Activated CD4-positive, alpha-beta T cell treated with anti-CD3 and anti-CD28 coated beads for 24 hours (primary cell): ENCODE results near the gene LRRC42.
"Not testable (repeated sequence)": the region's sequence is repeated elsewhere in the genome, so short reads cannot be mapped to it uniquely, and the experiment has no call there.

ENCODE experiments used
- DNase-seq, 2 donors: peaks; one replicate each; pipeline ENCODE4 v3.0.0-alpha.2; 2020; ENCODE audit warnings: low read depth in 2 of 2

LRRC42 gene

DNA sequence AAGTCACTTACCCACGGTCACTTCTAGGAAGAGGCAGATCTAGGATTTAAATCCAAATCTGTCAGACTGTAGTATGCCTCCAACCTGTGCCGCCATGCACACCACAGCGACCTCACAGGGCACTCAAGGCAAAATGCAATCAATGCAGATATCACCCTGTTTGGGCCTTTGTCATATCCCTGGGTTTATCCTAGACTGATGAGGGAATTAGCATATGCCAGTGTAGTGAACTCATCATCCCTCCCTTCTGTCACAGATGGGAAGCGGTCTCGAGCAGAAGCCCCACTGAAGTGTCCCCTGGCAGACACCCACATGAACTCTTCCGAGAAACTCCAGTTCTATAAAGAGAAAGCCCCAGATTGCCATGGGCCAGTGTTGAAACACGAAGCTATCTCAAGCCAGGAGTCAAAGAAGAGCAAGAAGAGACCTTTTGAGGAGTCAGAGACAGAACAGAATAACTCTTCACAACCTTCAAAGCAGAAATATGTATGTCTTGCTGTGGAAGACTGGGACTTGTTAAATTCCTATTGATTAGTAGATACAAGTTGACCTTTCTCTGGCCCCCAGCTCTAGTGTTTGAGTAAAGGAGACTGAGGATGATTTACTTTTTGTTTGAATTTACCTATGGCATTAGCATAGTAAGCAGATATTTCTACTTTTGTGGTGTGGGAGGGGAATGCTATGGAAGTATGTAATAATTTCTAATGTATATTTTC lies 21.4 kb downstream of the LRRC42 start:
- DNase-seq: no peak

DNA sequence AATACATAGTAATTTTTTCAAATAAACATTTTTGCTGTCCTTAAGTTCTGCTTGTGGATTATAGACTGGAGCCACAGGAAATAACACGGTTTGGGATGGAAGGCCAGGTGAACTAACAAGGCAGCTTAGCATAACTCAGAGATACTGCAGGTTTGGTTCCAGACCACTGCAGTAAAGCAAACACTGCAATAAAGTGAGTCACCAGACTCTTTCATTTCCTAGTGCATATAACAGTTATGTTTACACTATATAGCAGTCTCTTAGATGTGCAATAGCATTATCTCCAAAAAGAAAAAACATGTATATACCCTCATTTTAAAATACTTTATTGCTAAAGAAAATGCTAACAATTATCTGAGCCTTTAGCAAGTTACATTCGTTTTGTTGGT lies 22.0 kb downstream of the LRRC42 start:
- no peak for DNase-seq

DNA sequence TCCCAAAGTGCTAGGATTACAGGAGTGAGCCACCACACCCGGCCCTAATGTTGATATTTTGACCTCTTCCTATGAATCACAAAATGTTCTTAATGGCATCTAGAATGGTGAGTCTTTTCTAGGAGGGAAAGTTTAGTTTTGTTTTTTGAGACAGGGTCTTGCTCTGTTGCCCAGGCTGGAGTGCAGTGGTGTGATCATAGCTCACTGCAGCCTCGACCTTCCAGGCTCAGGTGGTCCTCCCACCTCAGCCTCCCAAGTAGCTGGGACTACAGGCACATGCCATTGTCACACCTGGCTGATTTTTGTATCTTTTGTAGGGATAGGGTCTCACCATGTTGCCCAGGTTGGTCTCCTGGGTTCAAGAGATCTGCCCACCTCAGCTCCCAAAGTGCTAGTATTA lies 23.2 kb downstream of the LRRC42 start:
- not testable (repeated sequence) for DNase-seq

DNA sequence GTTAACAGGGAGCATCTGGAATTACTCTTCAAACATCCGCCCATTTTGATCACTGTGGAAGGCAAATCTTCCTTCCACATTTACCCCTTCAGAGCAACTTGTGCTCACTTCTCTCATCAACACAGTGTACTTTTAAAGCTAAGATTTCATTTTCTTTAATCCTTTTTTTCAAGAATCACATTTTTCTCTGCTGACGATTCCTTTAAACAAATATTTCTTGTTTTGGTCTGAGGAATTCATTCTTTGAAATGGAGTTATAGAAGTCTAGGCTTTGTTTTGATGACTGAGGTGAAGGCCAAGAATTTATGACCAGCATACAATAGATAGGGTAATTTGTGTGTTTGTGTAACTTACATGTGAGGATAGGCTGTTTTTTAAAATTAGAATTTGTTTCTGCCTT lies 25.6 kb downstream of the LRRC42 start:
- DNase-seq: no peak

DNA sequence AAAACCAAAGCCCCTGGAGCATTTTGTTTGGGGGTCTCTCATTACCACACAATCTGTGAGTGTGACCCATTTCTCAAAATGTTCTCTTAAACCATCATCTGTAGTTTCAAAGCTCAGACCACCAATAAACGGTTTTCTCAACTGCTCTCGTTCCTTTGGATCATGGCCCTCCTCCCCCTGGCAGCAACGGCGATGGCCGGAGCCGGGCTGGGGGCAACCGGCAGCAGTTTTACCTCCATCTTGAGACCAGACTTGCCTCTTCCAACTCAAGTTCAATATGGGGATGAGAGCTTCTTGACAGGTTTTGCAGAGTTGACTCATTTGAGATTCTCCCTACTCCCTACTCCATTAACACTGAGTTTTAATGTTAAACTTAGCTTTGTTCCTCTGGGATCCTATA lies 29.7 kb downstream of the LRRC42 start:
- no peak for DNase-seq

DNA sequence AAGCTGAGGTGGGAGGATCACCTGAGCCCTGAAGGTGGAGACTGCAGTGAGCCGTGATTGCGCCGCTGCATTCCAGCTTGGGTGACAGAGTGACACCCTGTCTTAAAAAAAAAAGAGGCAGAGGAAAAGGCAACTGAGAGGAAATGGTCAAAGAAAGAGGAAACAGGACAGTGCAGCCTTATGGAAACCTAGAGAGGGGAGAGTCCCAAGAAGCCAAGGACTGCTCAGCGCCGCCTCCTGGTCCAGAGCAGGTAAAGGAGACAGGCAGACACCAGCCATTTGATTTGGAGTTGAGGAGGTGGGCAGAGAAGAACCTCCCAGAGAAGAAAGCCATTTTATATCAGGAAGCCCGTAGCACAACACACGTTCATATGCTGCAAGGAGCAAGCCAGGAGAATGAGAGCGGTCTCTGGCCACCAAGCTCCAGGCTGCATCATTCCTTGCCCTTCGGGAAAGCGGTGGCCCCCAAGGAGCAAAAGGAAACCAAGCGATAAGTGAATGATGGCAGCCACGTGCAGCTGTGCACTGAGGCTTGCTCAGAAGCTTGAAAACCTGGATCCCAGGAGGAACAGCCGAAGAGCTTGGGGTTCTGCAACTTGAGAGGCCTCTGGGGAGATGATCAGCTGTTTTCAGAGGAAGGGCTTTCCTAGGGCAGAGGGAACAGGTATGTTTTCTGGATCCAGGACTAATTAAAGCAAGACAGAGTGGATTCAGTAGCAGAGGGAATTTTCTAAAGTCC lies 33.7 kb downstream of the LRRC42 start:
- no peak for DNase-seq

DNA sequence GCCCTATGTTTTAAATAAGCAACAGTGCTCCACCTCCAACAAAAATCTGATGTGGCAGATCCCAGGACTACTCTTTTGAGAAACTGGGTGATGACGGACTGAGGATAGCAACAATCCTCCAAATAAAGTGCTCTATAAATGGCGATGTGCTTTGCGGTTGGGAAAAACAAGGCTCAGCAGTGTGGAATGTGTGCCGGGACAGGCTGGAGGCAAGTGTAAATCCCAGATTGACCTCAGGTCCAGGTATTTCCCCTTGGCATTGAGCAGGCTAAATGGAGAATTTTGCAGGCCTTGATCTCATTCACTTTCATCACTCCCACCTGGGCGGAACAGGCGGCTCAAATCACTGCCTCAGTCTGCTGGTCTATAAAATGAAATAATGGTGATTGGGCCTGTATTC lies 35.1 kb downstream of the LRRC42 start:
- DNase-seq: no peak

DNA sequence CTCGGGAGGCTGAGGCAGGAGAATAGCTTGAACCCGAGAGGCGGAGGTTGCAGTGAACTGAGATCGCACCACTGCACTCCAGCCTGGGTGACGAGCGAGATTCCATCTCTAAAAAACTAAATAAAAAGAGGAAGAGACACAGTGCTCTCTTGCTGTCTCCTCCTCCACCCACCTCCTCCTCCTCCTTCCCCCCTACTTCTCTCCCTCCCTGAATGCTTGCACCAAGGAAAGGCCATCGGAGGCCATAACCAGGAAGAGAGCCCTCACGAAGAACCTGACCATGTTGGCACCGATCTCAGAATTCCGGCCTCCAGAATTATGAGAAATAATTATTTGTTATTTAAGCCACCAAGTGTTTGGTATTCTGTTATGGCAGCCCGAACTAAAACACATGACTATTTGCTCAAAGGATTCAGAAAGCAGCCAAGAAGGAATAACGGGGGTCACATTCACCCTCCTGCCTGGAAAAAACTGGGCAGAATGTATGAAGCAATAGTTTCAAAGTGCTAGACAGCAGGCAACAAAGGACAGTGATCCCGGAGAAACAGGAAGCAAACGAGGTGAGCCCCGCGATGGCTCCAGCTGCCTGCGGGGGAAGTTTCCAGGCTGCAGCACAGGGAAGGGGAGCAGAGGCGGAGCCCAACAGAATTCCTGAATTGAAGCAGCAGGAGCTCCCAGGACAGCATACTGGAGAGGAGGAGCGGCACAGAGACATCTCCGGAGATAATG lies 36.0 kb downstream of the LRRC42 start:
- DNase-seq: no peak

DNA sequence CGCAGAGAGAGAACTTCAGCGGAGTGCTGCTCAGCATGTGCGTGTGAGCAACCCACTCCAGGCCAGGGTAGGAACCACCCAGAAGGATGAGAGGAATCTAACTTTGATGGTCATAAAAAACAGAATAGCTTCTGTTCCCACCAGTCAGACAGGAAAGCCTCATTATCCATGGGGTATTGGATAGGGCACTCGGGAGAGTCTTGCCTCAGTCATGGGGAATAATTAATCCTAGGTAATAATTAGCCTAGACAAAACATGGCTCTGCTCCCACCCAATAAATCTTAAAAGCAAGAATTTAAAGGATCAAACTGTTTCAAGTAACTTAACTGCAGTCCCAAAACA lies 36.6 kb downstream of the LRRC42 start:
- DNase-seq: no peak

DNA sequence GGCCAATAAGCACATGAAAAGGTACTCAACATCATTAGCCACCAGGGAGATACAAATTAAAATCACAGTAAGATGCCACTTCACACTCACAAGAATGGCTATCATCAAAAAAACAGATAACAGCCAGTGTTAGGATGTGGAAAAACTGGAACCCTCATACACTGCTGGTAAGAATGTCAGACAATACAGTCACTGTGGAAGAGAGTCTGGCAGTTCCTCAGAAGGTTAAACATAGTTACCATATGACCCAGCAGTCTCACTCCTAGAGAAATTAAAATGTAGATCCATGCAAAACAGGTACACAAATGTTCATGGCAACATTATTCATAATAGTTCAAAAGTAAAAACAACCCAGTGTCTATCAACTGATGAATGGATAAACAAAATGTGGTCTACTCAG lies 38.6 kb downstream of the LRRC42 start:
- DNase-seq: no peak

DNA sequence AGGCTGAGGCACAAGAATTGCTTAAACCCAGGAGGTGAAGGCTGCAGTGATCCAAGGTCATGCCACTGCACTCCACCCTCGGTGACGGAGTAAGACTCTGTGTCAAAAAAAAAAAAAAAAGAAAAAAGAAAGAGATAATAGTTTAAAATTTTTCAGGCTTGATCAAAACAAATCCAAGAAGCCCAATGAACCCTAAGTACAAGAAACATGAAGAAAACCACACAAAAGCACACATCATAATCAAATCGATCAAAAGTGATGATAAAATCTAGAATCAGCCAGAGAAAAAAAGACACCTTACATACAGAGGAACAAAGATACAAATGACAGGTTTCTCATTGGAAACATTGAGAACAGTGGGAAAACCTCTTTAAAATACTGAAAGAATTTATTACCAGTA lies 40.3 kb downstream of the LRRC42 start:
- DNase-seq: no peak

DNA sequence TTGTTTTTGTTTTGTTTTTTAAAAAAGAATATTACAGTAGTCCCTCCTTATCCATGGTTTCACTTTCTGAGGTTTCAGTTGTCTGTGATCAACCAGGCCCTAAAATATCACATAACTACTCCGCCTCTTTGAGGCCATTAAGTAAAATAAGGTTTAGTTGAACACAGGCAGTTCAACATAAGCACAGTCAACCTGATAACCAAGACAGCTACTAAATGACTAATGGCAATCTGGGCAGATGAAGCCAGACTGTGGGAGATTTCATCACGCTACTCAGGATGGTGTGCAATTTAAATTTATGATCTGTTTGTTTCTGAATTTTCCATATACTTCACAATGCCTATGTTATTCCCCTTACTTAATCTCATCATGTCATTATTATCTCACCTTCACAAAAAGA lies 41.7 kb downstream of the LRRC42 start:
- DNase-seq: no peak

DNA sequence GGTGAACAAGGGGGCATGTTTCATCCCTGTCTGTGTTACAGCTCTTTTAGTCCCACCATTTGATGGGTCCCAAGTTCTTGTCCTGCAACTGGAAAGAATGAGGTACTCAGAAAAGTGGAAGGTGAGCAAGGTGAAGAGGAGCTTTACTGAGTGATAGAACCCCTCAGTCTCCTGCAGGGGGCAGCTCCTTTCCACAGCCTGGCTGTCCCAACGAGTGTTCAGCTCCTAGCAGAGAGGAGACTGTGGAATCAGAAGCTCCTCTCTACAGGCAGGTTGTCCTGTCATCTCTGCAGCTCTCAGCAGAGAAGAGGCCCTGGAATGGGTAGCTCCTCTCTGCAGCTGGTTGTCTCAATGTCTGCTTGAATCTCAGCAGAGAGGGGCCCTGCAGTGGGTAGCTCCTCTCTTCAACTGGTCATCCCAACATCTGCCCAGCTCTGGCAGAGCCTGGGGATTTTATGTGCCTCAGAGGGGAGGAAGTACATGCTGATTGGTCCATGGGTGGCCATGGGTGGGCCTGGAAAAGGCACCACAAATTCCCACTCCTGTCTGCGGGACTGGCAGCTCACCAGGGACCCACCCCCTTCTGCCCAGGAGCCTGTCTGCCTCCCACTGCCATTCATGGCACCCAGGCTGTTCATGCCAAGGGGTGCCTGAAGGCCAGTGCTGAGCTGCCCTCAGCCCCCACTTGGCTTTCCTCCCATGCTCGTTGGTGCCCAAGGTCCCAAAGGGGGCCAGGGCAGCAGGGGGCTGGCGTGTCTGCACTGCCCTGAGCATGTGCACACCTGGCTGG lies 46.1 kb downstream of the LRRC42 start:
- DNase-seq: no peak

DNA sequence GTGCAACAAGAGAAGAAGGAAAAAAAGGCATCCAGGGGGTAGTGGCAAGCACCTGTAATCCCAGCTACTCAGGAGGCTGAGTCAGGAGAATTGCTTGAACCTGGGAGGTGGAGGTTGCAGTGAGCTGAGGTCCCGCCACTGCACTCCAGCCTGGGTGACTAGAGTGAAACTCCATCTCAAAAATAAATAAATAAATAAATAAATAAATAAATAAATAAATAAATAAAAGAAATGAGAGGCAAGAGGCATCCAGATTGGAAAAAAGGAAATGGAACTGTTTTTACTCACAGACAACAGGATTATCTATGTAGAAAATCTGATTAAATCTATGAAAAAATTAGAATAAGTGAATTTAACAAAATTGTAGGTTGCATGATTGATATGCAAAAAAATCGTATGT lies 48.4 kb downstream of the LRRC42 start:
- DNase-seq: not testable (repeated sequence)

DNA sequence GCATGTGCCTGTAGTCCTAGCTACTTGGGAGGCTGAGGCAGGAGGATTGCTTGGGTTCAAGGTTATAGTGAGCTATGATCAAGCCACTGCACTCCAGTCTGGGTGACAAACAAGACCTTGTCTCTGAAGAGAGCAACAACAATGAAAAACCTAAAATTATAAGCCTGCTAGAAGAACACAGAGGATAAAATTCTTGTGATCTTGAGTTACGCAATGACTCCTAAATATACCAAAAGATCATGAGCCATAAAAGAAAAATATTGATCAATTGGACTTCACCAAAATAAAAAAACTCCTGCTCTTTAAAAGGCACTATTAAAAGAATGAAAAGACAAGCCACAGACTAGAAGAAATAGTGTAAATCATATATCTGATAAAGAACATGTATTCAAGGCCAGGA lies 49.5 kb downstream of the LRRC42 start:
- DNase-seq: no peak

DNA sequence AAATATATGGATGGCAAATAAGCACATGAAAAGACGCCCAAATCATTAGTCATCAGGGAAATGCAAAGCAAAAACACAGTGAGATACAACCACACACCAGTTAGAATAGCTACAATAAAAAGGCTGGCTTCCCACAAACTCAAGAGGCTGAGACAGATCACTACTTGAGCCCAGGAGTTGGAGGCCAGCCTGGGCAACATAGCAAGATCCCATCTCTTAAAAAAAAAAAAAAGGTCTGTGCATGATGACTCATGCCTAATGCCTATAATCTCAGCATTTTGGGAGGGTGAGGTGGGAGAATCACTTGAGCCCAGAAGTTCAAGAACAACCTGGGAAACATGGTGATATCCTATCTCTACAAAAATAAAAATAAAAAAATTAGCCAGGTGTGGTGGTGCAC lies 52.1 kb downstream of the LRRC42 start:
- DNase-seq: no peak

DNA sequence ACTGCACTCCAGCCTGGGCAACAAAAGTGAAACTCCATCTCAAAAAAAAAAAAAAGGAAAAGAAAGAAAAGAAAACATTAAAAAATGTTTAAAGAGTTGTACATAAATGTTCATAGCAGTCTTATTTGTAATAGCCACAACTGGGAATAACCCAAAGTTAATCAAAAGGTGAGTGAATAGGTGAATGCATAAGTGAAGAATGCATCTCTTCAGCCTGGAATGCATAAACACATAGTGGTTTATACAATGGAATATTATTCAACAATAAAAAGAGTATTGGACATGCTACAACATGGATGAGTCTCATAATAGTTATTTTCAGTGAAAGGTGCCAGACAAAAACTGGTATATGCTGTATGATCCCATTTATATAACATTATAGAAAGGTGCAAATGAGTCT lies 53.8 kb downstream of the LRRC42 start:
- no peak for DNase-seq

DNA sequence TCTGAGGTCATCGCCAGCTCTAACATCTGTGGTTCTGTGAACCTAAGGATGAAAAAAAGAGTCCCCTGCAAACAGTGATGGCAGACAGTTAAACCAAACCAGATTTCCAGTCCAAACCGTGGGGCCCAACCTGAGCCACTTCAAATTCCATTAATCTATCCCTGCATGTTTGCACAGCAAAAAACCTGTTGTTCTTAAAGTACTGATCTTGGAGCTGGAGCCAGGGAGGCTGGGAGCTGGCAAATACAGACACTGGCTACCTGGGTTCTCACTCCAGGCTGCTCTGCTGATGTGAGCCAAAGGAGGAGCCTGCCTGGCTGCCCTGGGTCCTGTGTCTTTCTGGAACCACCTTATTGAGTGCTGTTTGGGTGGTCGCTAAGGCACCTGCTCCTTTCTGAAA lies 55.4 kb downstream of the LRRC42 start:
- DNase-seq: no peak

DNA sequence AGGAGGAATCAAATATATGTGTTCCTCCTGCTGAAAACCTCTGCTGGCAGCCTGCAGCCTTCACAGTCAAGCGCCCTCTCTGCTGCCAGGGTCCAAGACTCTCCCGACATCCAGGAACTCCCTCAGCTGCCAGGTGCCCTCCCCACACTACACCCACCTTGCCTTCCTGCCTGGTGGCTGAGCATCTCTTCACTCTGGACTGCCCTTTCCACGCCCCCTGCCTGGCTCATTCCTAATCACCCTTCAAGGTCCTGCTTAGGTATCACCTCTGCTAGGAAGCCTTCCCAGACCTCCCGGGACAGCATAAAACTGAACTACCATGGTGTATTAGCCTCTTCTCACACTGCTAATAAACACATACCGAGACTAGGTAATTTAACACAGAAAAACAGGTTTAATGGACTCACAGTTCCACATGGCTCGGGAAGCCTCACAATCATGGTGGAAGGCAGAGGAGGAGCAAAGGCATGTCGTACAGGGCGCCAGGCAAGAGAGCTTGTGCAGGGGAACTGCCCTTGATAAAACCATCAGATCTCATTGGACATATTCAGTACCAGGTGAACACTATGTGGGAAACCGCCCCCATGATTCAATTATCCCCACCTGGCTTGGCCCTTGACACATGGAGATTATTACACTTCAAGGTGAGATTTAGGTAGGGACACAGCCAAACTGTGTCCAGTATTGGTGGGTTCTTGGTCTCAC lies 56.5 kb downstream of the LRRC42 start:
- no peak for DNase-seq

DNA sequence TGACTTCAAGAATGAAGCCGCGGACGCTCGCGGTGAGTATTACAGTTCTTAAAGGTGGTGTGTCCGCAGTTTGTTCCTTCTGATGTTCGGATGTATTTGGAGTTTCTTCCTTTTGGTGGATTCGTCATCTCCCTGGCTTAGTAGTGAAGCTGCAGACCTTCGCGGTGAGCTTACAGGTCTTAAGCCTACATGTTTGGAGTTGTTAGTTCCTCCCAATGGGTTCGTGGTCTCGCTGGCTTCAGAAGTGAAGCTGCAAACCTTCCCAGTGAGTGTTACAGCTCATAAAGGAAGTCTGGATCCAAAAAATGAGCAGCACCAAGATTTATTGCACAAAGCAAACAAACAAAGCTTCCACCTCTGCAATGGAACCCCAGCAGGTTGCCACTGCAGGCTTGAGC lies 57.1 kb downstream of the LRRC42 start:
- no peak for DNase-seq

DNA sequence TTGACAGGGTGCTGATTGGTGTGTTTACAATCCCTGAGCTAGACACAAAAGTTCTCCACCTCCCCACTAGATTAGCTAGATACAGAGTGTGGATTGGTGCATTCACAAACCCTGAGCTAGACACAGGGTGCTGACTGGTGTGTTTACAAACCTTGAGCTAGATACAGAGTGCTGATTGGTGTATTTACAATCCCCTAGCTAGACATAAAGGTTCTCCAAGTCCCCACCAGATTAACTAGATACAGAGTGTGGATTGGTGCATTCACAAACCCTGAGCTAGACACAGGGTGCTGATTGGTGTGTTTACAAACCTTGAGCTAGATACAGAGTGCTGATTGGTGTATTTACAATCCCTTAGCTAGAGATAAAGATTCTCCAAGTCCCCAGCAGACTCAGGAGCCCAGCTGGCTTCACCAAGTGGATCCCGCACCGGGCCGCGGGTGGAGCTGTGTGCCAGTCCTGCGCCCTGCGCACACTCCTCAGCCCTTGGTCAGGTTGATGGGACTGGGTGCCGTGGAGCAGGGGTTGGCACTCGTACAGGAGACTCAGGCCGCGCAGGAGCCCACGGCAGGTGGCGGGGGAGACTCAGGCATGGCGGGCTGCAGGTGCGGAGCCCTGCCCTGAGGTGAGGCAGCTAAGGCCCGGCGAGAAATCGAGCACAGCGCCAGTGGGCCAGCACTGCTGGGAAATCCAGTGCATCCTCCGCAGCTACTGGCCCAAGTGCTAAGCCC lies 57.8 kb downstream of the LRRC42 start:
- not testable (repeated sequence) for DNase-seq
